GM12875 (cell line): ENCODE results near the gene PTPRJ.

ENCODE experiments used
- H3K4me3 ChIP-seq: one replicate; pipeline ENCODE4 v1.5.1; 2011; ENCODE audit warnings: low read depth, low read length, control low read depth
- CTCF ChIP-seq: IDR thresholded peaks from 2 replicates; pipeline ENCODE4 v1.5.1; 2011; ENCODE audit warnings: low read depth, mild to moderate bottlenecking, control low read depth, inconsistent platforms, low read length, moderate library complexity, borderline replicate concordance; ENCODE audit not compliant: insufficient read depth

PTPRJ gene

GRCh38 chr11:48161951-48162884 lies 181.9 kb downstream of the PTPRJ start:
- no peak for TF ChIP-seq CTCF
- no peak overlapping the region for H3K4me3 ChIP-seq

GRCh38 chr11:48162885-48163268 lies 182.5 kb downstream of the PTPRJ start:
- no peak overlapping the region for H3K4me3 ChIP-seq
- TF ChIP-seq CTCF = no peak

GRCh38 chr11:48163360-48164100 lies 183.2 kb downstream of the PTPRJ start:
- no peak overlapping the region for H3K4me3 ChIP-seq
- no peak for TF ChIP-seq CTCF

GRCh38 chr11:48164836-48165235 lies 184.5 kb downstream of the PTPRJ start:
- no peak overlapping the region for H3K4me3 ChIP-seq
- no peak for TF ChIP-seq CTCF

- H3K4me3 ChIP-seq = no peak overlapping the region
- TF ChIP-seq CTCF = no peak
Measured at GRCh38 chr11:48165426-48165825, 185.1 kb downstream of the PTPRJ start.

GRCh38 chr11:48167380-48167779 lies 187.0 kb downstream of the PTPRJ start:
- TF ChIP-seq CTCF = no peak

More at GRCh38 chr11:48167380-48167779, 187.0 kb downstream of the PTPRJ start:
- H3K4me3 ChIP-seq = no peak overlapping the region
